ENCODE data around the gene MAD1L1.

DNA sequence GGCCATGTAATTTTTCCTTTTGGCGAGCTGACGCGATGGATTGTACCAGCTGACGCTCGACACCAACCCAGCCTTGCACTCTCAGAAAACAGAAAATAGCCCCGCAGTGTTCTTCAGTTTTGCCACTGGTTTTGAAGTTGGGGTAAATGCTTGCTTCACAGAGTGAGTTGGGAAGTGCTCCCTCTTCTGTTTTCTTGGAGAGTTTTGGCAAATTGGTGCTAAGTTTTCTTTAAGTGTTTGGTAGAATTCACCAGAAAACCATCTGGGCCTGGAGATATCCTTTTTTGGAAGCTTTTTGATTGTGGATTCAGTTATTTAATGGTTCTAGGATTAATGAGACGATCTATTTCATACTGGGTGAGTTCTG, 309.9 kb downstream of the MAD1L1 start:
- TF ChIP-seq POLR2A (IDR thresholded peaks at IDR 0.05; ENCODE audit: low read depth, low read length) = no peak
- TF ChIP-seq TAF1 (IDR thresholded peaks at IDR 0.05; ENCODE audit: borderline replicate concordance, low read depth, low read length) = no peak
- no peak for TF ChIP-seq POLR2AphosphoS5 (IDR thresholded peaks at IDR 0.05; ENCODE audit: low read depth, low read length)
